ENCODE measurements around the gene P3H4. TPM values are rescaled to one million over a fixed set of nuclear protein-coding genes. Genes with fewer than 3 reads are reported as not detected.

Gene P3H4
- total and polyA plus RNA-seq, 2 donors, result 4.1 to 4.8 TPM

GRCh38 chr17:41768682-41769288 lies 43.0 kb downstream of the P3H4 start:
- 98% methylated on average over 23 of the region's 23 CpGs for WGBS
- H3K27ac ChIP-seq (ENCODE audit: low read depth in 1 of 2, low read length in 1 of 2), result no peak overlapping the region
- no peak overlapping the region for H3K4me3 ChIP-seq (ENCODE audit: low read length in 2 of 2)
- no peak for DNase-seq (ENCODE audit: low read depth in 6 of 9, low spot score in 9 of 9)
- peaks cover 0 to 1% of the 10 kb centered on the region in 2 donors for H3K9me3 ChIP-seq (ENCODE audit: control insufficient read depth in 2 of 2, insufficient read depth in 1 of 2, low read length in 1 of 2)
- peaks cover 7 to 44% of the 10 kb centered on the region in 2 donors for H3K36me3 ChIP-seq (ENCODE audit: control insufficient read depth in 2 of 2, insufficient read depth in 2 of 2, low read length in 1 of 2)
- H3K4me1 ChIP-seq (ENCODE audit: control insufficient read depth in 2 of 2, insufficient read depth in 2 of 2, low read length in 2 of 2), result peaks cover 0 to 8% of the 10 kb centered on the region in 2 donors
- H3K27me3 ChIP-seq (ENCODE audit: control insufficient read depth in 2 of 2, insufficient read depth in 1 of 2, low read length in 1 of 2), result no peaks in the 10 kb centered on the region

GRCh38 chr17:41767324-41768042 lies 44.3 kb downstream of the P3H4 start:
- H3K9me3 ChIP-seq (ENCODE audit: control insufficient read depth in 2 of 2, insufficient read depth in 1 of 2, low read length in 1 of 2), result peaks cover 0 to 1% of the 10 kb centered on the region in 2 donors
- 97% methylated on average over 18 of the region's 18 CpGs for WGBS
- H3K27ac ChIP-seq (ENCODE audit: low read depth in 1 of 2, low read length in 1 of 2), result no peak overlapping the region
- H3K4me1 ChIP-seq (ENCODE audit: control insufficient read depth in 2 of 2, insufficient read depth in 2 of 2, low read length in 2 of 2), result peaks cover 0 to 3% of the 10 kb centered on the region in 2 donors
- DNase-seq (ENCODE audit: low read depth in 6 of 9, low spot score in 9 of 9), result no peak
- H3K27me3 ChIP-seq (ENCODE audit: control insufficient read depth in 2 of 2, insufficient read depth in 1 of 2, low read length in 1 of 2), result no peaks in the 10 kb centered on the region
- H3K36me3 ChIP-seq (ENCODE audit: control insufficient read depth in 2 of 2, insufficient read depth in 2 of 2, low read length in 1 of 2), result peaks cover 11 to 56% of the 10 kb centered on the region in 2 donors
- no peak overlapping the region for H3K4me3 ChIP-seq (ENCODE audit: low read length in 2 of 2)

- Histone ChIP-seq H3K4me3 (ENCODE audit: low read length in 2 of 2) (no peak overlapping the region), H3K27me3 (ENCODE audit: control insufficient read depth in 2 of 2, insufficient read depth in 1 of 2, low read length in 1 of 2) (no peaks in the 10 kb centered on the region), H3K9me3 (ENCODE audit: control insufficient read depth in 2 of 2, insufficient read depth in 1 of 2, low read length in 1 of 2) (peaks cover 0 to 1% of the 10 kb centered on the region in 2 donors), H3K36me3 (ENCODE audit: control insufficient read depth in 2 of 2, insufficient read depth in 2 of 2, low read length in 1 of 2) (peaks cover 7 to 57% of the 10 kb centered on the region in 2 donors), H3K4me1 (ENCODE audit: control insufficient read depth in 2 of 2, insufficient read depth in 2 of 2, low read length in 2 of 2) (no peaks in the 10 kb centered on the region), H3K27ac (ENCODE audit: low read depth in 1 of 2, low read length in 1 of 2) (no peak overlapping the region)
- no peak for DNase-seq (ENCODE audit: low read depth in 6 of 9, low spot score in 9 of 9)
Measured at GRCh38 chr17:41766135-41766534, 45.6 kb downstream of the P3H4 start.

- Histone ChIP-seq H3K27me3 (ENCODE audit: control insufficient read depth in 2 of 2, insufficient read depth in 1 of 2, low read length in 1 of 2) (no peaks in the 10 kb centered on the region), H3K27ac (ENCODE audit: low read depth in 1 of 2, low read length in 1 of 2) (no peak overlapping the region), H3K4me3 (ENCODE audit: low read length in 2 of 2) (no peak overlapping the region), H3K4me1 (ENCODE audit: control insufficient read depth in 2 of 2, insufficient read depth in 2 of 2, low read length in 2 of 2) (no peaks in the 10 kb centered on the region), H3K36me3 (ENCODE audit: control insufficient read depth in 2 of 2, insufficient read depth in 2 of 2, low read length in 1 of 2) (peaks cover 3 to 54% of the 10 kb centered on the region in 2 donors), H3K9me3 (ENCODE audit: control insufficient read depth in 2 of 2, insufficient read depth in 1 of 2, low read length in 1 of 2) (no peaks in the 10 kb centered on the region)
- no peak for DNase-seq (ENCODE audit: low read depth in 6 of 9, low spot score in 9 of 9)
- 97% methylated on average over 8 of the region's 8 CpGs for WGBS
Measured at GRCh38 chr17:41763327-41763726, 48.4 kb downstream of the P3H4 start.

GRCh38 chr17:41762841-41763240 lies 48.9 kb downstream of the P3H4 start:
- WGBS, result 97% methylated on average over 16 of the region's 16 CpGs
- no peak for DNase-seq (ENCODE audit: low read depth in 6 of 9, low spot score in 9 of 9)
- Histone ChIP-seq H3K36me3 (ENCODE audit: control insufficient read depth in 2 of 2, insufficient read depth in 2 of 2, low read length in 1 of 2) (peaks cover 3 to 58% of the 10 kb centered on the region in 2 donors), H3K4me3 (ENCODE audit: low read length in 2 of 2) (no peak overlapping the region), H3K4me1 (ENCODE audit: control insufficient read depth in 2 of 2, insufficient read depth in 2 of 2, low read length in 2 of 2) (no peaks in the 10 kb centered on the region), H3K27ac (ENCODE audit: low read depth in 1 of 2, low read length in 1 of 2) (no peak overlapping the region), H3K9me3 (ENCODE audit: control insufficient read depth in 2 of 2, insufficient read depth in 1 of 2, low read length in 1 of 2) (no peaks in the 10 kb centered on the region), H3K27me3 (ENCODE audit: control insufficient read depth in 2 of 2, insufficient read depth in 1 of 2, low read length in 1 of 2) (no peaks in the 10 kb centered on the region)

- H3K27me3 ChIP-seq (ENCODE audit: control insufficient read depth in 2 of 2, insufficient read depth in 1 of 2, low read length in 1 of 2), result no peaks in the 10 kb centered on the region
Measured at GRCh38 chr17:41762391-41762790, 49.4 kb downstream of the P3H4 start.

GRCh38 chr17:41760878-41761277 lies 50.9 kb downstream of the P3H4 start:
- no peak overlapping the region for H3K4me3 ChIP-seq (ENCODE audit: low read length in 2 of 2)

More at GRCh38 chr17:41762391-41762790, 49.4 kb downstream of the P3H4 start:
- Histone ChIP-seq H3K4me3 (ENCODE audit: low read length in 2 of 2) (no peak overlapping the region), H3K36me3 (ENCODE audit: control insufficient read depth in 2 of 2, insufficient read depth in 2 of 2, low read length in 1 of 2) (peaks cover 3 to 59% of the 10 kb centered on the region in 2 donors), H3K9me3 (ENCODE audit: control insufficient read depth in 2 of 2, insufficient read depth in 1 of 2, low read length in 1 of 2) (no peaks in the 10 kb centered on the region), H3K27ac (ENCODE audit: low read depth in 1 of 2, low read length in 1 of 2) (no peak overlapping the region), H3K4me1 (ENCODE audit: control insufficient read depth in 2 of 2, insufficient read depth in 2 of 2, low read length in 2 of 2) (no peaks in the 10 kb centered on the region)
- DNase-seq (ENCODE audit: low read depth in 6 of 9, low spot score in 9 of 9), result no peak
- WGBS, result 97% methylated on average over 6 of the region's 6 CpGs

GRCh38 chr17:41758601-41759000 lies 53.1 kb downstream of the P3H4 start:
- 98% methylated on average over 9 of the region's 9 CpGs for WGBS
- no peak for DNase-seq (ENCODE audit: low read depth in 6 of 9, low spot score in 9 of 9)

More at GRCh38 chr17:41760878-41761277, 50.9 kb downstream of the P3H4 start:
- Histone ChIP-seq H3K9me3 (ENCODE audit: control insufficient read depth in 2 of 2, insufficient read depth in 1 of 2, low read length in 1 of 2) (no peaks in the 10 kb centered on the region), H3K27ac (ENCODE audit: low read depth in 1 of 2, low read length in 1 of 2) (no peak overlapping the region), H3K4me1 (ENCODE audit: control insufficient read depth in 2 of 2, insufficient read depth in 2 of 2, low read length in 2 of 2) (no peaks in the 10 kb centered on the region), H3K36me3 (ENCODE audit: control insufficient read depth in 2 of 2, insufficient read depth in 2 of 2, low read length in 1 of 2) (peaks cover 8 to 63% of the 10 kb centered on the region in 2 donors), H3K27me3 (ENCODE audit: control insufficient read depth in 2 of 2, insufficient read depth in 1 of 2, low read length in 1 of 2) (no peaks in the 10 kb centered on the region)
- no peak for DNase-seq (ENCODE audit: low read depth in 6 of 9, low spot score in 9 of 9)
- 95% methylated on average over 6 of the region's 6 CpGs for WGBS

GRCh38 chr17:41754066-41754465 lies 57.7 kb downstream of the P3H4 start:
- no peak for DNase-seq (ENCODE audit: low read depth in 6 of 9, low spot score in 9 of 9)
- Histone ChIP-seq H3K27me3 (ENCODE audit: control insufficient read depth in 2 of 2, insufficient read depth in 1 of 2, low read length in 1 of 2) (no peaks in the 10 kb centered on the region), H3K9me3 (ENCODE audit: control insufficient read depth in 2 of 2, insufficient read depth in 1 of 2, low read length in 1 of 2) (no peaks in the 10 kb centered on the region), H3K4me1 (ENCODE audit: control insufficient read depth in 2 of 2, insufficient read depth in 2 of 2, low read length in 2 of 2) (no peaks in the 10 kb centered on the region), H3K36me3 (ENCODE audit: control insufficient read depth in 2 of 2, insufficient read depth in 2 of 2, low read length in 1 of 2) (peaks cover 9 to 27% of the 10 kb centered on the region in 2 donors), H3K27ac (ENCODE audit: low read depth in 1 of 2, low read length in 1 of 2) (no peak overlapping the region), H3K4me3 (ENCODE audit: low read length in 2 of 2) (no peak overlapping the region)
- 94% methylated on average over 12 of the region's 12 CpGs for WGBS

More at GRCh38 chr17:41758601-41759000, 53.1 kb downstream of the P3H4 start:
- no peaks in the 10 kb centered on the region for H3K27me3 ChIP-seq (ENCODE audit: control insufficient read depth in 2 of 2, insufficient read depth in 1 of 2, low read length in 1 of 2)
- H3K4me3 ChIP-seq (ENCODE audit: low read length in 2 of 2), result no peak overlapping the region
- no peak overlapping the region for H3K27ac ChIP-seq (ENCODE audit: low read depth in 1 of 2, low read length in 1 of 2)
- peaks cover 13 to 55% of the 10 kb centered on the region in 2 donors for H3K36me3 ChIP-seq (ENCODE audit: control insufficient read depth in 2 of 2, insufficient read depth in 2 of 2, low read length in 1 of 2)
- H3K4me1 ChIP-seq (ENCODE audit: control insufficient read depth in 2 of 2, insufficient read depth in 2 of 2, low read length in 2 of 2), result no peaks in the 10 kb centered on the region
- H3K9me3 ChIP-seq (ENCODE audit: control insufficient read depth in 2 of 2, insufficient read depth in 1 of 2, low read length in 1 of 2), result no peaks in the 10 kb centered on the region

Measured in thymus (tissue), 11 donors.